Gastroesophageal sphincter (tissue), 3 donors: ENCODE measurements around the gene MYPN.

Experiments
- EP300 ChIP-seq: sonication (generic); formaldehyde crosslinking; IDR thresholded peaks from one replicate; pipeline ENCODE4 v1.6.1; 2017; ENCODE audit warnings: antibody characterized with exemption, mild to moderate bottlenecking
- POLR2A ChIP-seq, 2 donors: fragments of 450-650 bp; IDR thresholded peaks; one replicate each; pipeline ENCODE4 v1.6.1; 2017; ENCODE audit warnings: antibody characterized with exemption in 2 of 2, mild to moderate bottlenecking in 2 of 2, moderate library complexity in 1 of 2
- POLR2AphosphoS5 ChIP-seq: sonication (generic); formaldehyde crosslinking; IDR thresholded peaks from one replicate; pipeline ENCODE4 v1.6.1; 2017; ENCODE audit warnings: antibody characterized with exemption
- TF ChIP-seq, protein P1 (sequence below), 4 experiments: fragments of 200-600 bp in 2 of 4; fragments of 450-650 bp in 2 of 4; sonication (generic) in 1 of 4; IDR thresholded peaks; one replicate each; pipeline ENCODE4 v1.5.1; 2017 to 2019; ENCODE audit warnings: antibody characterized with exemption in 4 of 4, mild to moderate bottlenecking in 2 of 4, moderate library complexity in 2 of 4

DNA sequence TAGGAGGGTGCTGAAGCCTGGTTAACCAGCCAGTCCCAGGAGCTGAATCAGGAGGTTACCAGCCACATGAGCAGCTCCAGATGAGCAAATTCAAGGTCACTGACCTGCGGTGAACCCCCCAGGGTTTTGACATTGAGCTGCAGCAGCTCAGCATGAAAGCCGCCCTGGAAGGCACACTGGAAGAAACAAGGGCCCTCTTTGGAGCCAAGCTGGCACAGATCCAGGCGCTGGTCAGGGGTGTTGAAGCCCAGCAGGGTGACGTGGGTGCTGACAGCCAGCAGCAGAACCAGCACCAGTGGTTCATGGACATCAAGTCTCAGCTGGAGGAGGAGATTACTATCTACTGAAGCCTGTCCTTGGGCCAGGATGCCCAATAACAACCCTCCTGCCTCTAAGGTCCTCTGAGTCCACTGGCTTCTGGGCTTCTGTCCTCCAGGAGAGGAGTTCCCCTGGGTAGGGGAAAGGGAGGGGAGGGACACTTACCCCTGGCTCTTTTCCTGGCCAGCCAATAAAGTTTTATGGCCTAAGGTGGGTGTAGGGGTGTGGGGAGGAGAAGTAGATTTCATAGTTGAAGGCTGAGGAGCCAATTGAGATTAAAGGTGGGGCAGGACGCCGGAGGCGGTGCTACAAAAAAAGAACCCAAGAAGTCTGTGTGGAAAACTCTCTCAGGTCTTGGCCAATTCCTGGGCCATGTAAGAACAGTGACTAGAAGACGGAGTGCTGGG lies 152.0 kb downstream of the MYPN start:
- TF ChIP-seq POLR2A (IDR thresholded peaks at IDR 0.05) = no peak
- no peak for TF ChIP-seq POLR2AphosphoS5
- TF ChIP-seq, protein P1, sequence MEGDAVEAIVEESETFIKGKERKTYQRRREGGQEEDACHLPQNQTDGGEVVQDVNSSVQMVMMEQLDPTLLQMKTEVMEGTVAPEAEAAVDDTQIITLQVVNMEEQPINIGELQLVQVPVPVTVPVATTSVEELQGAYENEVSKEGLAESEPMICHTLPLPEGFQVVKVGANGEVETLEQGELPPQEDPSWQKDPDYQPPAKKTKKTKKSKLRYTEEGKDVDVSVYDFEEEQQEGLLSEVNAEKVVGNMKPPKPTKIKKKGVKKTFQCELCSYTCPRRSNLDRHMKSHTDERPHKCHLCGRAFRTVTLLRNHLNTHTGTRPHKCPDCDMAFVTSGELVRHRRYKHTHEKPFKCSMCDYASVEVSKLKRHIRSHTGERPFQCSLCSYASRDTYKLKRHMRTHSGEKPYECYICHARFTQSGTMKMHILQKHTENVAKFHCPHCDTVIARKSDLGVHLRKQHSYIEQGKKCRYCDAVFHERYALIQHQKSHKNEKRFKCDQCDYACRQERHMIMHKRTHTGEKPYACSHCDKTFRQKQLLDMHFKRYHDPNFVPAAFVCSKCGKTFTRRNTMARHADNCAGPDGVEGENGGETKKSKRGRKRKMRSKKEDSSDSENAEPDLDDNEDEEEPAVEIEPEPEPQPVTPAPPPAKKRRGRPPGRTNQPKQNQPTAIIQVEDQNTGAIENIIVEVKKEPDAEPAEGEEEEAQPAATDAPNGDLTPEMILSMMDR (IDR thresholded peaks at IDR 0.05) = no peak
- no peak for TF ChIP-seq EP300
